WTC11 (cell line): Measurements from ENCODE around the gene SORCS1. TPM values are rescaled to one million over a fixed set of nuclear protein-coding genes. Genes with fewer than 3 reads are reported as not detected.

Experiments
- ATAC-seq: fragments of 200-7000 bp; cut with Tn5 transposase; 2 replicates; pipeline ENCODE4 v1.10.0; 2021; ENCODE audit warnings: mild to moderate bottlenecking, moderate library complexity
- CTCF ChIA-PET: fragments of 300-600 bp; sonication (Branson Sonifier 250); formaldehyde crosslinking; loops from one replicate; lab custom pipeline; 2021; ENCODE audit warnings: antibody characterized with exemption; lab: Charles Lee
- POLR2A ChIA-PET: fragments of 350-600 bp; sonication (Branson Sonifier 250); formaldehyde crosslinking; loops from one replicate; lab custom pipeline; 2021; ENCODE audit warnings: antibody characterized with exemption; lab: Charles Lee
- DNase-seq: peaks from one replicate; pipeline ENCODE4 v3.0.0; 2021; ENCODE audit warnings: low spot score
- H3K27ac Mint-ChIP-seq: 2 replicates; pipeline ENCODE4 v1.8.0; 2021; ENCODE audit warnings: mixed read lengths
- H3K27me3 Mint-ChIP-seq: 2 replicates; pipeline ENCODE4 v1.8.0; 2021; ENCODE audit warnings: low read depth, mild to moderate bottlenecking, moderate library complexity, mixed read lengths
- H3K36me3 Mint-ChIP-seq: 2 replicates; pipeline ENCODE4 v1.8.0; 2021; ENCODE audit warnings: mixed read lengths
- H3K4me1 Mint-ChIP-seq: 2 replicates; pipeline ENCODE4 v1.8.0; 2022; ENCODE audit warnings: mixed read lengths
- H3K4me3 Mint-ChIP-seq: 2 replicates; pipeline ENCODE4 v1.8.0; 2021; ENCODE audit warnings: mild to moderate bottlenecking, moderate library complexity, mixed read lengths
- H3K9me3 Mint-ChIP-seq: 2 replicates; pipeline ENCODE4 v1.8.0; 2021; ENCODE audit warnings: mixed read lengths
- AR ChIP-seq: fragments of 250-450 bp; sonication (Bioruptor Pico); IDR thresholded peaks from 2 replicates; pipeline ENCODE4 v1.9.0; 2021; ENCODE audit warnings: mild to moderate bottlenecking
- CDX4 ChIP-seq: fragments of 250-450 bp; sonication (Bioruptor Pico); IDR thresholded peaks from 2 replicates; pipeline ENCODE4 v1.9.0; 2021; ENCODE audit warnings: moderate library complexity, mild to moderate bottlenecking, inconsistent platforms, borderline replicate concordance
- CTCF ChIP-seq: fragments of 200-600 bp; IDR thresholded peaks from 2 replicates; pipeline ENCODE4 v1.8.0; 2022; ENCODE audit warnings: antibody characterized with exemption
- E2F1 ChIP-seq: sonication (generic); formaldehyde crosslinking; IDR thresholded peaks from 2 replicates; pipeline ENCODE4 v1.8.0; 2022; ENCODE audit warnings: mild to moderate bottlenecking, missing genetic modification reagents
- E2F4 ChIP-seq: sonication (generic); formaldehyde crosslinking; IDR thresholded peaks from 2 replicates; pipeline ENCODE4 v1.8.1; 2022; ENCODE audit warnings: low read depth, mild to moderate bottlenecking, moderate library complexity, missing genetic modification reagents, borderline replicate concordance
- ESRRA ChIP-seq: sonication (generic); formaldehyde crosslinking; IDR thresholded peaks from 2 replicates; pipeline ENCODE4 v1.8.1; 2022; ENCODE audit warnings: mild to moderate bottlenecking, missing genetic modification reagents, borderline replicate concordance
- GABPB1 ChIP-seq: sonication (generic); formaldehyde crosslinking; IDR thresholded peaks from 2 replicates; pipeline ENCODE4 v1.8.1; 2023; ENCODE audit warnings: mild to moderate bottlenecking, missing genetic modification reagents
- JUN ChIP-seq: sonication (generic); formaldehyde crosslinking; IDR thresholded peaks from 2 replicates; pipeline ENCODE4 v1.8.0; 2023; ENCODE audit warnings: mild to moderate bottlenecking, missing genetic modification reagents
- NR1H2 ChIP-seq: sonication (generic); formaldehyde crosslinking; IDR thresholded peaks from 2 replicates; pipeline ENCODE4 v1.9.0; 2021; ENCODE audit warnings: mild to moderate bottlenecking, moderate library complexity, missing genetic modification reagents
- NR2C2 ChIP-seq: sonication (generic); formaldehyde crosslinking; IDR thresholded peaks from 2 replicates; pipeline ENCODE4 v1.8.0; 2022; ENCODE audit warnings: mild to moderate bottlenecking, missing genetic modification reagents
- PRRX2 ChIP-seq: fragments of 250-450 bp; sonication (Bioruptor Pico); IDR thresholded peaks from 2 replicates; pipeline ENCODE4 v1.8.0; 2021; ENCODE audit warnings: mild to moderate bottlenecking
- STAT6 ChIP-seq: sonication (generic); formaldehyde crosslinking; conservative IDR thresholded peaks from 2 replicates; pipeline ENCODE4 v1.8.1; 2023; ENCODE audit warnings: mild to moderate bottlenecking, low read depth, missing genetic modification reagents, moderate library complexity
- ZBTB43 ChIP-seq: sonication (generic); formaldehyde crosslinking; IDR thresholded peaks from 2 replicates; pipeline ENCODE4 v1.8.1; 2023; ENCODE audit warnings: mild to moderate bottlenecking, missing genetic modification reagents
- ZNF219 ChIP-seq: sonication (generic); formaldehyde crosslinking; IDR thresholded peaks from 2 replicates; pipeline ENCODE4 v1.8.0; 2023; ENCODE audit warnings: missing genetic modification reagents, mild to moderate bottlenecking, borderline replicate concordance
- ZNF416 ChIP-seq: fragments of 250-450 bp; sonication (Bioruptor Pico); IDR thresholded peaks from 2 replicates; pipeline ENCODE4 v1.9.0; 2021; ENCODE audit warnings: mild to moderate bottlenecking, inconsistent platforms
- total RNA-seq: library from RNA; stranded (reverse); gene quantifications from 3 replicates; pipeline ENCODE4 v1.2.3, GENCODE V29; 2021

Gene SORCS1
- total RNA-seq, 1 experiment from 2014 or later = 3.3 TPM

- Mint-ChIP-seq H3K36me3 (no peaks in the 10 kb centered on the region), H3K4me1 (no peaks in the 10 kb centered on the region), H3K27ac (no peak overlapping the region), H3K9me3 (peaks cover 5% of the 10 kb centered on the region; the same call in 1 of the 2 replicates), H3K4me3 (no peak overlapping the region), H3K27me3 (no peaks in the 10 kb centered on the region)
- ATAC-seq (no peak), DNase-seq (no peak)
- ChIA-PET CTCF (no interaction called here), POLR2A (no interaction called here)
- no peak for TF ChIP-seq E2F4
- no peak for TF ChIP-seq ZNF416 (CRISPR knock-in tag)
- no peak for TF ChIP-seq ZBTB43 (CRISPR knock-in tag)
- TF ChIP-seq CTCF = no peak
- TF ChIP-seq PRRX2 (CRISPR knock-in tag) = no peak
- TF ChIP-seq AR = no peak
- no peak for TF ChIP-seq CDX4 (CRISPR knock-in tag)
- no peak for TF ChIP-seq ZNF219 (CRISPR knock-in tag)
- TF ChIP-seq E2F1 (CRISPR knock-in tag) = no peak
- no peak for TF ChIP-seq STAT6 (CRISPR knock-in tag)
- no peak for TF ChIP-seq NR2C2 (CRISPR knock-in tag)
- TF ChIP-seq JUN (CRISPR knock-in tag) = no peak
- TF ChIP-seq ESRRA (CRISPR knock-in tag) = no peak
- no peak for TF ChIP-seq GABPB1 (CRISPR knock-in tag)
- no peak for TF ChIP-seq NR1H2
These were observed 49.4 kb upstream of the SORCS1 start for GRCh38 chr10:107213861-107214260.
